NOMO-1 (cell line): ENCODE measurements around the gene RBMS3.
A peak's percentile ranks its signal among the peaks of the same experiment; 100 is the strongest.
"Not testable (repeated sequence)": the region's sequence is repeated elsewhere in the genome, so short reads cannot be mapped to it uniquely, and the experiment has no call there.

ENCODE experiments used
- DNase-seq, 2 experiments: peaks; one replicate each; lab custom pipeline; 2025; ENCODE audit not compliant: unreplicated experiment in 2 of 2; lab: John Stamatoyannopoulos, UW

RBMS3 gene

GRCh38 chr3:29649815-29650547 is 369.1 kb downstream of the RBMS3 start:
- DNase-seq: peak; percentile 50 to 92

GRCh38 chr3:29653680-29654079 is 372.8 kb downstream of the RBMS3 start:
- no peak for DNase-seq

DNA sequence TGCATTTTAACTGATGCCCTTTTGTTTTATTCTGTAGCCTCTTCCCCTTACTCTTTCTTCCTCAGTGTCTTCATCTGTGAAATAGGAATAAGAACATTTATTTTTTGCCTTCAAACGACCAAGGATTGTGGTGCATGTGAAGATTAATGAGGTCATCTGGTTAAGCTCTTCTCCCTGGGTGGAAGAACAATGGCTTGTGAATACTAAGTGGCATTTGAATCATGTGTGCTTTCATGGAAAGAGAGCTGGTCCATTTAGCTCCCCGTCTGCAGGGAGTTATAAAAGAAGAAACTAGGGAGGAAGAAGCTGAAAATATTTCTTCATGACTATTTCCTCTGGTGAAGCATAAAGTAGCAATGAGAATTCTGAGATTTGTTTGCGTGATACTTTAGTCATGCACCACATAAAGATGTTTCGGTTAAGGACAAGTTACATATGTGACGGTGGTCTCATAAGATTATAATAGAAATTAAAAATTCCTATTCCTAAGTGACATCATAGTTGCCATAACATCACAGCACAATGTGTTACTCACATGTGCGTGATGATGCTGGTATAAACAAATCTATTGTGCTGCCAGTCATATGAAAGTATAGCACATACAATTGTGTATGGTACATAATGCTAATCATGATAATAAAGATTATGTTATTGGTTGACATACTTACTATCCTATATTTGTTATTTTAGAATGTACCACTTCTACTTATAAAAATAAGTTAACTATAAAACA is 374.3 kb downstream of the RBMS3 start:
- no peak for DNase-seq

GRCh38 chr3:29665688-29666087 is 384.8 kb downstream of the RBMS3 start:
- DNase-seq: no peak

DNA sequence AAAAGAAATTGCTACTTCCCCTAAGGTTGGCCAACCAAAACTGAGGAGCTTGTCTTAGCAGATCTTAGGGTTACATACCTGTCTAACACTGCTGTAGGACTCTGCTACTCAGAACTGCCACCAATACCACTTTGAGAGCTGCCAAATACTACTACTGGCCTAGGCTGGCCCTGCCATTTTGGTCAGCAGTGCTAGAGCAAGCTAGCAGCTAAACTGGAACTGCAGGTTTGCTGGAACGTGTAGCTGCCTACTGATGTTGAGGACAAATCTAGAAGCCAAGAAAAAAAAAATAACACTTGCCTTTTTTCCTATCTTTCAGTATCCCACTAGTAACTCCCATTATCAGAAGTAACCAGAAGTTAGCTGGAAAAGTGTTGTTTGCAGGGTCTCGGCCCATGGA is 387.4 kb downstream of the RBMS3 start:
- no peak for DNase-seq

- no peak for DNase-seq
Observed at GRCh38 chr3:29668728-29669127, 387.9 kb downstream of the RBMS3 start.

- DNase-seq: not testable (repeated sequence)
Observed at GRCh38 chr3:29670476-29670875, 389.6 kb downstream of the RBMS3 start.

- no peak for DNase-seq
Observed at GRCh38 chr3:29677421-29677820, 396.6 kb downstream of the RBMS3 start.

GRCh38 chr3:29679944-29680343 is 399.1 kb downstream of the RBMS3 start:
- no peak for DNase-seq

GRCh38 chr3:29683018-29683993 is 402.4 kb downstream of the RBMS3 start:
- DNase-seq: peak in 1 of 2 experiments; percentile 18

DNA sequence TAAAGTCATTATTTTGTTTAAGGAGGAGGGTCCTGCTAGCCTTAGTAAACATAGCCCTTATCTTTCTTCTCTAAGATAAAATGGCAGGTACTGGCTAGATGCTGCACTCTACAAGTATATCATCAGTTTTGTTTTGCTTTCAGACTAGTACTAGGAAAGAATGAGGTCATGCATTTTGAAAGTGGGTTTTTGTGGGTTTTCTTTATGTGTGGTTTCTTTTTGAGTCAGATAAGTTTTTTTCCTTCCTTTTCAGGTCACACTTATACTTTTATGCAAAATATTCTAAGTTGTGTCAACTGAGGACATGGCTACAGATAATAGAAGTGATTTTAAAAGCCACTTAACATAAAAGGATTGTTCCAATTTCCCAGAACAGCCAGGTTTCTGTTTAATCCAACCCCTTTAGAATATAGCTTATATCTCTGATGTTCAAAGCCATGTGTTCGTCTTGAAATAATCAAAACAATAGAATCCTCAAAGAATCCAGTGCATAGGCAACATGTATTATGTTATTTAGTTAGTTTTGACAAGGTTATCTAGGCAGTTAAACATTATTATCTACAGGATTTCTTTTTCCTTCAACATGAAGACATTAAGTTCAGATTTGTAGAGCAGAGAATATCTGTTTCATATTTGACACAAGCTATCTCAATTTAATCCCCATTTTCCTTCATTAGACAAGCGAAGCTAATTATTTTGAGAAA is 406.2 kb downstream of the RBMS3 start:
- DNase-seq: peak in 1 of 2 experiments; percentile 18

- no peak for DNase-seq
Observed at GRCh38 chr3:29690686-29691353, 409.9 kb downstream of the RBMS3 start.

- DNase-seq: no peak
Observed at GRCh38 chr3:29693863-29694262, 413.0 kb downstream of the RBMS3 start.

DNA sequence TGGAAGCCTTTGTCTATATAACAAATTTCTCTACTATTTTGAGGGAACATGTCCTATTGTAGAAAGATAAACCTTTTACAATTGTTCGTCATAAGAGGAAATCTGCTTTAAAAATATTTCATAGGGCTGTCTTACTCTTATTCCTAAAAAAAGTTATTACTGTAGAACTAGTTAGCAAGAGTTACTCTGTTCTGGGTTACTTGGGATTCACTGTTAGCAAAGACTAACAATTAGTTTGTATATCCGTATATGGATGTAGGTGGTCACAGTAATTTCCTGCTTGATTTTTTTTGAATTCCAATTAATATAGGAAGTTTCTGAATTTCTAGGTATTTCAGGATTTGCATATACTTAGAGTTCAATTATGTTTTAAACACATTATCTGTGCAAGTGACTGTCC is 413.5 kb downstream of the RBMS3 start:
- DNase-seq: no peak

- DNase-seq: peak in 1 of 2 experiments; percentile 8
Observed at GRCh38 chr3:29694783-29695182, 413.9 kb downstream of the RBMS3 start.

DNA sequence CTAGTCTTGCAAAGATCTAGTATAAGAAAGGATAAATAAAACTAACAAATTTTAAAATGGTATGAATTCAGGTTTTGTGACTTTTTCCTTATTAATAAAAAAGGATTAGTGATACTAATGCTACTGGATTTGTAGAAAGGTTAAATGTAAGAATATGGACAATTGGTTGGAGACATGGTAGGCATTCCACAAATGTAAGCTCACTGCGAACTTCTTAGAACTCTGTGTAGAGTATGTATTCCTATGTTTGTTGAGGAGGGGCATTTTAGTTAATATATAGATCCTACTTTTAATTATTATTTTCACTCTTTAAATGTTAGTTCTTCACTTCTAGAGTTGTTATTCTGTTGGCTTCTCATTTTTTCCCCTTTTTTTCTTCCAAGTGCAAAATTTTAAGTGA is 414.3 kb downstream of the RBMS3 start:
- DNase-seq: no peak

DNA sequence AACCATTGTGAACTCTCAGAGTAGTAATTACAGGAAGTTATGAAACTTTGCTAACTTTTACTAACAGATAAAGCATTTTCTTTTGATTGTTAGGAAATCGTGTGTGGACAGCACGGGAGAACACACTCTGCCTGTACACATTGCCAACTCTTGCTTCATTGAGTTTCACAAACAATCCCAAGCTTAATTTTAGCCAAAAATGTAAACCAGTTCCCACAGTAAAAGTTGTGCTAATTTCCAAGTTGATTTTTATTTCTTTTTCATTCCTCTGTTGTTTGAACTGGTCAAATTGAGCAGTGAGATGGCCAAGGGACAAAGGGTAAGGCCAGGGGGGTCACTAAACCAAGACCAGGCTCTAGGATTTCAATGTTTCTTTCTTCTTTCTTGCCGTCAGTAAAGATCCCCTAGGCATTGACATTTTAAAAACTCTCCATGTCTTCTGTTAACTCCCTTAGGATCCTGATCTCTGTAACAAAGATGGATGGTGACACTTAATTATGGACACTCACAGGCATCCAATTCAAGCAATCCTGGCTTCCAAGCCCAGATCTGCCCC is 414.9 kb downstream of the RBMS3 start:
- DNase-seq: peak; percentile 50 to 90

DNA sequence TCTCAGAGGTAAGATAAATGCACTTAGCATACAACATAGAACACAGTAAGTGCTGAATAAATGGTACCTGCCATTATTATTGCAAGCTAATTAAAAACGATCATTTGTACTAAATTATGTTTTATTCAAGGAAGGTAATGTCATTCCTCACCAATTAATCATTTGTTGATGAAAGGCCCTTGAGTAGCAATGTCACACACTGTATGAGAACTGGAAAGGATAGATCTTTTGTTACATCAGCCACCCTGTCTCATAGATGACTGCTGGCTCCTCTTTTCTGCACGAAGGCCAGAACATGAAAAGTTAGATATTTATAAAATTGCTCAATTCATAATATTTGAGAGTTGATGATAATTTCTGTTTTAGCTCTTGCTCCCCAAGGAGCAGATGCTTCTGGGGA is 415.4 kb downstream of the RBMS3 start:
- no peak for DNase-seq

- no peak for DNase-seq
Observed at GRCh38 chr3:29697989-29698388, 417.1 kb downstream of the RBMS3 start.

- no peak for DNase-seq
Observed at GRCh38 chr3:29700256-29700655, 419.4 kb downstream of the RBMS3 start.
